GM12878 (cell line): Measurements from ENCODE around the gene PCDHGA5. TPM values are rescaled to one million over a fixed set of nuclear protein-coding genes. Genes with fewer than 3 reads are reported as not detected.

Experiments used
- FOXM1 ChIP-seq: IDR thresholded peaks from 2 replicates; pipeline ENCODE4 v1.6.1; 2012; ENCODE audit warnings: low read depth, mild to moderate bottlenecking, inconsistent platforms, low read length, moderate library complexity
- NFYA ChIP-seq: IDR thresholded peaks from 2 replicates; pipeline ENCODE4 v1.6.1; 2011; ENCODE audit warnings: low read depth, mild to moderate bottlenecking, low read length, improper control_type of control experiment, borderline replicate concordance
- WRNIP1 ChIP-seq: IDR thresholded peaks from 2 replicates; pipeline ENCODE4 v1.6.1; 2011; ENCODE audit warnings: low read depth, low read length, improper control_type of control experiment, borderline replicate concordance
- ZBED1 ChIP-seq: IDR thresholded peaks from 2 replicates; pipeline ENCODE4 v1.6.1; 2016; ENCODE audit warnings: borderline replicate concordance
- ZNF207 ChIP-seq: fragments of 450-650 bp; IDR thresholded peaks from 2 replicates; pipeline ENCODE4 v1.6.1; 2014; ENCODE audit warnings: antibody characterized with exemption, mild to moderate bottlenecking, borderline replicate concordance
- polyA plus RNA-seq, 11 experiments: library from polyadenylated mRNA; depleted of rRNA in 4 of 11; unstranded in 6 of 11; stranded (reverse) in 5 of 11; fragments of >200 nt; fragmentation: Nextera tagmentation in 4 of 11; fragmentation: Illumina TruSeq in 1 of 11; extraction: Ambion mirVana in 4 of 11; extraction: Trizol in 1 of 11; gene quantifications; 1 replicate in 1 of 11; 2 replicates in 10 of 11; pipeline versions ENCODE4 v1.2.1 to v1.2.3, GENCODE V29; 2011 to 2016; ENCODE audit warnings: inconsistent platforms in 2 of 11, missing spikeins in 2 of 11, low read depth in 1 of 11
- total RNA-seq, 4 experiments: library from RNA; depleted of rRNA in 3 of 4; stranded (reverse); fragments of >200 nt in 3 of 4; fragmentation: Illumina TruSeq in 1 of 4; extraction: Trizol in 1 of 4; gene quantifications; 2 replicates each; pipeline versions ENCODE4 v1.2.1 to v1.2.3, GENCODE V29; 2013 to 2021
- TF ChIP-seq, protein P1 (sequence below): IDR thresholded peaks from 2 replicates; pipeline ENCODE4 v1.6.1; 2012; ENCODE audit warnings: mild to moderate bottlenecking, low read depth, low read length
- TF ChIP-seq, protein P2 (sequence below): fragments of 450-650 bp; IDR thresholded peaks from 2 replicates; pipeline ENCODE4 v1.6.1; 2016; ENCODE audit warnings: mild to moderate bottlenecking, moderate library complexity, borderline replicate concordance

PCDHGA5 gene
- total and polyA plus RNA-seq, 10 of the 15 experiments (the other 5 are each of a cell fraction or from before 2014, with no cell fraction given), result 0.10 to 0.23 (median 0.16) TPM; not detected in 4

DNA sequence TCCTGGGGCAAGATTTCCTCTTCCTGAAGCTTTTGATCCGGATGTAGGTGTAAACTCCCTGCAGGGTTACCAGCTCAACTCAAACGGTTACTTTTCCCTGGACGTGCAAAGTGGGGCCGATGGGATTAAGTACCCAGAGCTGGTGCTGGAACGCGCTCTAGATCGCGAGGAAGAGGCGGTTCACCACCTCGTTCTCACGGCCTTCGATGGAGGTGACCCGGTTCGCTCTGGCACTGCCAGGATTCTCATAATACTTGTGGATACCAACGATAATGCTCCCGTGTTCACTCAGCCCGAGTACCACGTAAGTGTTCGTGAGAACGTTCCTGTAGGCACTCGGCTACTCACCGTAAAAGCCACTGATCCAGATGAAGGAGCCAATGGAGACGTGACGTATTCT lies 8.3 kb upstream of the PCDHGA5 start (continued):
- TF ChIP-seq, protein P1, sequence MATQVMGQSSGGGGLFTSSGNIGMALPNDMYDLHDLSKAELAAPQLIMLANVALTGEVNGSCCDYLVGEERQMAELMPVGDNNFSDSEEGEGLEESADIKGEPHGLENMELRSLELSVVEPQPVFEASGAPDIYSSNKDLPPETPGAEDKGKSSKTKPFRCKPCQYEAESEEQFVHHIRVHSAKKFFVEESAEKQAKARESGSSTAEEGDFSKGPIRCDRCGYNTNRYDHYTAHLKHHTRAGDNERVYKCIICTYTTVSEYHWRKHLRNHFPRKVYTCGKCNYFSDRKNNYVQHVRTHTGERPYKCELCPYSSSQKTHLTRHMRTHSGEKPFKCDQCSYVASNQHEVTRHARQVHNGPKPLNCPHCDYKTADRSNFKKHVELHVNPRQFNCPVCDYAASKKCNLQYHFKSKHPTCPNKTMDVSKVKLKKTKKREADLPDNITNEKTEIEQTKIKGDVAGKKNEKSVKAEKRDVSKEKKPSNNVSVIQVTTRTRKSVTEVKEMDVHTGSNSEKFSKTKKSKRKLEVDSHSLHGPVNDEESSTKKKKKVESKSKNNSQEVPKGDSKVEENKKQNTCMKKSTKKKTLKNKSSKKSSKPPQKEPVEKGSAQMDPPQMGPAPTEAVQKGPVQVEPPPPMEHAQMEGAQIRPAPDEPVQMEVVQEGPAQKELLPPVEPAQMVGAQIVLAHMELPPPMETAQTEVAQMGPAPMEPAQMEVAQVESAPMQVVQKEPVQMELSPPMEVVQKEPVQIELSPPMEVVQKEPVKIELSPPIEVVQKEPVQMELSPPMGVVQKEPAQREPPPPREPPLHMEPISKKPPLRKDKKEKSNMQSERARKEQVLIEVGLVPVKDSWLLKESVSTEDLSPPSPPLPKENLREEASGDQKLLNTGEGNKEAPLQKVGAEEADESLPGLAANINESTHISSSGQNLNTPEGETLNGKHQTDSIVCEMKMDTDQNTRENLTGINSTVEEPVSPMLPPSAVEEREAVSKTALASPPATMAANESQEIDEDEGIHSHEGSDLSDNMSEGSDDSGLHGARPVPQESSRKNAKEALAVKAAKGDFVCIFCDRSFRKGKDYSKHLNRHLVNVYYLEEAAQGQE, result no peak
- no peak for TF ChIP-seq NFYA
- no peak for TF ChIP-seq ZBED1
- no peak for TF ChIP-seq WRNIP1
- TF ChIP-seq, protein P2, sequence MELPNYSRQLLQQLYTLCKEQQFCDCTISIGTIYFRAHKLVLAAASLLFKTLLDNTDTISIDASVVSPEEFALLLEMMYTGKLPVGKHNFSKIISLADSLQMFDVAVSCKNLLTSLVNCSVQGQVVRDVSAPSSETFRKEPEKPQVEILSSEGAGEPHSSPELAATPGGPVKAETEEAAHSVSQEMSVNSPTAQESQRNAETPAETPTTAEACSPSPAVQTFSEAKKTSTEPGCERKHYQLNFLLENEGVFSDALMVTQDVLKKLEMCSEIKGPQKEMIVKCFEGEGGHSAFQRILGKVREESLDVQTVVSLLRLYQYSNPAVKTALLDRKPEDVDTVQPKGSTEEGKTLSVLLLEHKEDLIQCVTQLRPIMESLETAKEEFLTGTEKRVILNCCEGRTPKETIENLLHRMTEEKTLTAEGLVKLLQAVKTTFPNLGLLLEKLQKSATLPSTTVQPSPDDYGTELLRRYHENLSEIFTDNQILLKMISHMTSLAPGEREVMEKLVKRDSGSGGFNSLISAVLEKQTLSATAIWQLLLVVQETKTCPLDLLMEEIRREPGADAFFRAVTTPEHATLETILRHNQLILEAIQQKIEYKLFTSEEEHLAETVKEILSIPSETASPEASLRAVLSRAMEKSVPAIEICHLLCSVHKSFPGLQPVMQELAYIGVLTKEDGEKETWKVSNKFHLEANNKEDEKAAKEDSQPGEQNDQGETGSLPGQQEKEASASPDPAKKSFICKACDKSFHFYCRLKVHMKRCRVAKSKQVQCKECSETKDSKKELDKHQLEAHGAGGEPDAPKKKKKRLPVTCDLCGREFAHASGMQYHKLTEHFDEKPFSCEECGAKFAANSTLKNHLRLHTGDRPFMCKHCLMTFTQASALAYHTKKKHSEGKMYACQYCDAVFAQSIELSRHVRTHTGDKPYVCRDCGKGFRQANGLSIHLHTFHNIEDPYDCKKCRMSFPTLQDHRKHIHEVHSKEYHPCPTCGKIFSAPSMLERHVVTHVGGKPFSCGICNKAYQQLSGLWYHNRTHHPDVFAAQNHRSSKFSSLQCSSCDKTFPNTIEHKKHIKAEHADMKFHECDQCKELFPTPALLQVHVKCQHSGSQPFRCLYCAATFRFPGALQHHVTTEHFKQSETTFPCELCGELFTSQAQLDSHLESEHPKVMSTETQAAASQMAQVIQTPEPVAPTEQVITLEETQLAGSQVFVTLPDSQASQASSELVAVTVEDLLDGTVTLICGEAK, result no peak
- TF ChIP-seq FOXM1, result no peak
- no peak for TF ChIP-seq ZNF207
